ENCODE results near the gene PRAMEF9.
"Not testable (repeated sequence)": the region's sequence is repeated elsewhere in the genome, so short reads cannot be mapped to it uniquely, and the experiment has no call there.

PRAMEF9 gene

DNA sequence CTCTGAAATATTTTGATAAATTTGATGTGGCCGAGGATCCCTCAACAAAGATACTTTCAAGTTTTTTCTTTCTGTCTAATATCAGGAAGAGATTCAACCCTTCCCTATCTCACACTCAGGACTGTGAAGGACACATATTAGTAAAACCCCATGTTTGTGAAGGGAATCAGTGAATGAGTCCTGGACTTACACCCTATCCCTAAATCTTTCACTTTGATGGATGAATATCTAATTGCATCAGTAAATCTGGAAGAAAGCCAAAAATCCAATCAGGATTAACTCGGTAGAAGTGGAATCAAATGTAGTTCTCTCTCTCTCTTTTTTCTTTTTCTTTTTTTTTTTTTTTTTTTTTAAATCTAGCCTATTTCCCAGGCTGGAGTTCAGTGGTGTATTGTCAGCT is at the start of gene PRAMEF9:
Gene PRAMEF9, plus strand, starts transcription at position 301 of the 400 bp plus-strand sequence. CDS start 3,433 bp downstream, outside the sequence.
- H3K4me3 ChIP-seq (ENCODE audit: low read depth, low read length); in situ Hi-C loops (cut with HindIII; ENCODE audit: low sequenced_read_pairs); DNase-seq (ENCODE audit: low read depth): not testable (repeated sequence)

DNA sequence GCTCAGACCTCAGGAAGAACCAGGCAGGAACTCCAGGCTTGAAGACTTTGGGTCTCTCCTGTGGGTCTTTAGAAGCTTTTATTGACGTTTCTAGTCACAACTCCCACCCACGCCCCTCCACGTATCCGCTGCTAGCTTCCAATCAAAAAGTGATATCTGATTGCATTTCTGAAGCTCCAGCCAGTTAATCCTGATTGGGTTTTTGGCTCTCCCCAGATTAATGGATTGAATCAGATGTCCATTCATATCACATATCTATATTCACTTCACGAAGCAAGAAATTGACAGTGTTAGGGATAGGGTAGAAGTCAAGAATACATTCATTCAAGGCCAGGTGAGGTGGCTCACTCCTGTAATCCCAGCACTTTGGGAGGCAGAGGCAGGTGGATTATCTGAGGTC is 15.7 kb upstream of the PRAMEF9 start, which contains the start of gene PRAMEF26:
Gene PRAMEF26, minus strand, starts transcription at position 101 of the 400 bp plus-strand sequence. CDS start 2,914 bp downstream, outside the sequence.
- DNase-seq (ENCODE audit: low read depth); in situ Hi-C loops (cut with HindIII; ENCODE audit: low sequenced_read_pairs); H3K4me3 ChIP-seq (ENCODE audit: low read depth, low read length): not testable (repeated sequence)

DNA sequence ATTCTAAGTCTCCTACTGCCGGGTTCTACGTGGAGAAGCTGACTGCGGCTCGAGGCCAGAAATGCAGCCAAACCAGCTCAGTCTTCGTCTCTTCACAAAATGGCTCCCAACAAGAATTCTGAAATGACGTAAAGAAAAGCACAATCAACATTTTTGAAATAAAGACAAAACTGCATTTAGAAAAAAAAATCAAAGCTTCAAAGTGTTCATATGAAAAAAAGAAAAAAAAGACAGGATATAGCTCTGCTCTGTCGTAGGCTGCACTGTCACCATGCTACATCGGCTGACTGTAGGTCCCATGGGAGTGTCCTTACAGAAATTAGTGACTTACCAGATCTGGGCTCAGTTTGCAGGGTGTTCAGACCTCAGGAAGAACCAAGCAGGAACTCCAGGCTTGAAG is 6.1 kb upstream of the PRAMEF9 start, which contains the start of gene HNRNPCL4:
Gene HNRNPCL4, minus strand, starts transcription at position 101 of the 400 bp plus-strand sequence. CDS start 164 bp downstream, outside the sequence.
- H3K4me3 ChIP-seq (ENCODE audit: low read depth, low read length); in situ Hi-C loops (cut with HindIII; ENCODE audit: low sequenced_read_pairs); DNase-seq (ENCODE audit: low read depth): not testable (repeated sequence)

DNA sequence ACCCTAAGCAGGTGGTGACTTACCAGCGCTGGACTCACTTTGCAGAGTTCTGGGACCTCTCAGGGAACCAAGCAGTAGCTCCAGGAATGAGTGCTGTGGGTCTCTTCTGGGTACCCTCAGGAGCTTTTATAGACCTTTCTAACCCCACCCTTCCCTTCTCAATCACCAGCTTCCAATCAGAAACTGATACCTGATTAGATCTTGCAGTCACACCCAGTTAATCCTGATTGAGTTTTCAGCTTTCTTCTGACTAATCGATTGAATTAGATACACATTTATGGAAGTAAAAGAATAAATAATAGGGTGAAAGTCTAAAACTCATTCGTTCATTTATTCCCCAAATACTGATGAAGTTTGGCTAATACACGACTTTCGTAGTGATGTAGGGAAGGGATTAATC is 29.7 kb downstream of the PRAMEF9 start, which contains the start of gene PRAMEF13:
Gene PRAMEF13, minus strand, starts transcription at position 101 of the 400 bp plus-strand sequence. CDS start 1,820 bp downstream, outside the sequence.
- DNase-seq (ENCODE audit: low read depth); in situ Hi-C loops (cut with HindIII; ENCODE audit: low sequenced_read_pairs); H3K4me3 ChIP-seq (ENCODE audit: low read depth, low read length): not testable (repeated sequence)

DNA sequence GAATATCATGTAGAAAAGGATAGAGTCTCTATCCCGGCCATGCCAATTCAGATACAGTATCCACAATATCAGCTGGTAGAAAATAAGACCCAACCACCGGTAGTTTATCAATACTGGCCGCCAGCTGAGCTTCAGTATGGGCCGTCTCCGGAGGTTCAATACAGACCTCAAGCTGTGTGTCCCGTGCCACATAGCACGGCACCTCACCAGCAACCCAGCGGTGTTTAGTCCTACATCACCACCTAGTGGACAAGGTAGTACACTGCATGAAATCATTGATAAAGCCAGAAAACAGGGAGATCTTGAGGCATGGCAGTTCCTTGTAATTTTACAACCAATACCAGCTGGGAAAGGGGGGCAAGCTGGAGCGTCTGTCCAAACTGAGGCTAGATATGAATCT is 37.1 kb downstream of the PRAMEF9 start:
- in situ Hi-C loops (cut with HindIII; ENCODE audit: low sequenced_read_pairs); DNase-seq (ENCODE audit: low read depth); H3K4me3 ChIP-seq (ENCODE audit: low read depth, low read length): not testable (repeated sequence)

DNA sequence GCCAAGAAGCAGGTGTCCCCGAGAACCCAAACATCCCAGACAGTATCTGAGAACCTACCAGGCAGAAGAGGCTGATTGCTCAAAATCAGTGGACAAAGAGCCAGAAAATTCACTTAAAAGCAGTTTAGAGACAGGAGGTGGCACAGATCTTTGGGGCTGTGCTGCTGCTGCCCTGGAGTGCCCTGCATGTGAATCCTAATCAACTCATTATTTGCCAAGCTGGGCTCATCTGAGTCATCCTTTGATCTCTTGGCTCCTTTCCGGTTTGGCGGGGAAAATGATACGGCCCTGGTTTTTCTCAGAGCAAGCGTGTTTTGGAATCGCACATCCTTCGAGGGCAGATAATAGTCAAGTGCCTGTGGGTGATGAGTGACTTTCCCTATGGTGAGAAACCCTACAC is 45.0 kb downstream of the PRAMEF9 start:
- H3K4me3 ChIP-seq (ENCODE audit: low read depth, low read length); DNase-seq (ENCODE audit: low read depth); in situ Hi-C loops (cut with HindIII; ENCODE audit: low sequenced_read_pairs): not testable (repeated sequence)

DNA sequence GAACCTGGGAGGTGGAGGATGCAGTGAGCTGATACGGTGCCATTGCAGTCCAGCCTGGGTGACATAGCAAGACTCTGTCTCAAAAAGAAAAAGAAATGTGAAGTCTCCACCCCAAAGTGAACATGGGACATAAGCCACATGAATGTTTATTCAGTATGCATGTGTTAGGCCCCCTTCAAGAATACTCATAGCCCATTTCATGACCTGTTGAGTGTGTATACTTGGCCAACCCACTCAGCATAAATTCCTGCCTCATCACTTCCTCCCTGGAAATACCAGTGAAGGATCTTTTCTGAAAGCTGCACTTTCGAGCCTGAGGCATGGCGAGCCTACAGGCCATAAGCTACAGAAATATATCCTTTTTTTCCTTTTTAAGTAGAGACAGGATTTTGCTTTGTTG is 47.6 kb downstream of the PRAMEF9 start:
- H3K4me3 ChIP-seq (ENCODE audit: low read depth, low read length); in situ Hi-C loops (cut with HindIII; ENCODE audit: low sequenced_read_pairs); DNase-seq (ENCODE audit: low read depth): not testable (repeated sequence)

DNA sequence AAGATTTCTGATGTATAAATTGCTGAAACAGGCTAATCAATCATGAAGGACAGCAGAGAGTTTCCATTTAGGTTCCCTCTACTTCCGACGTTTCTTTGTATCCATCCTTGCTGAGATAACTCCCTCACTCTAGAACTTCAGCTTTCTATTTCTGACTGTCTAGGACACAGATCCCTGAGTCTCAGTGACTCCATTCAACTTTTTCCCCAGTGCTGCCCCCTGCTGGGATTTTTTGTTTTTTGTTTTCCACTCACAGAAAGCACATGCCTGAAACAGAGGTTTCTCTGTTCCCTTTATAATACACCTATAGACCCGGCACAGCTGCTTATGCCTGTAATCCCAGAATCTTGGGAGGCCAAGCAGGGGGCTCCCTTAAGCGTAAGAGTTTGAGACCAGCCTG is 51.1 kb downstream of the PRAMEF9 start:
- H3K4me3 ChIP-seq (ENCODE audit: low read depth, low read length); DNase-seq (ENCODE audit: low read depth); in situ Hi-C loops (cut with HindIII; ENCODE audit: low sequenced_read_pairs): not testable (repeated sequence)

DNA sequence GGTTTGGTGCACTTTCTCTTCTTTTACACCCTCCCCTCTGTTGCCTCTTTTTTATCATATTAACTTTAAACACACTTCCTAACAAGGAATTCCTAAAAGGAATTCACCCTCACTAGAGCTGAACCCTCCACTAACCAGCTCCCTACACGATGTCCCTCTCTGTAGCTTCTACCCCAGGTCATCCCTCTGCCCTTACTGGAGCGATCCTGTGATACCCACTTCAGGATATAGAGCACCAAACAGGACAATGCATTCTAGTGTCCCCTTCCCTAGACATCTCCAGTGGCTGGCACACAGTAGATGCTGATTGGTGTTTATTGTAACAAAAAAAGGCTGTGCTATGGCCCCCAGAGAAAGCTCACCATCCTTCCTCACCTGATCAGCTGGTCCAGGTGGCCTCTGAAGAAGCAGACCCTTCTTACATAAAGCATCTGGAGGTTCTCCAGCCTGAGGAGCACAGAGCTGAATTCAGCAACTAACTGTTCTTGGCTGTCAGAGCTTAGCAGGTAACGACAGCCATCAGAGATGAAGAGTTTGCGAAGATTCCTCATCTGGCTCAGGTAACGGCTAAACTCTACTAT is 52.9 kb downstream of the PRAMEF9 start:
- no peak overlapping the region for H3K4me3 ChIP-seq (ENCODE audit: low read depth, low read length)
- TF ChIP-seq, protein P1, sequence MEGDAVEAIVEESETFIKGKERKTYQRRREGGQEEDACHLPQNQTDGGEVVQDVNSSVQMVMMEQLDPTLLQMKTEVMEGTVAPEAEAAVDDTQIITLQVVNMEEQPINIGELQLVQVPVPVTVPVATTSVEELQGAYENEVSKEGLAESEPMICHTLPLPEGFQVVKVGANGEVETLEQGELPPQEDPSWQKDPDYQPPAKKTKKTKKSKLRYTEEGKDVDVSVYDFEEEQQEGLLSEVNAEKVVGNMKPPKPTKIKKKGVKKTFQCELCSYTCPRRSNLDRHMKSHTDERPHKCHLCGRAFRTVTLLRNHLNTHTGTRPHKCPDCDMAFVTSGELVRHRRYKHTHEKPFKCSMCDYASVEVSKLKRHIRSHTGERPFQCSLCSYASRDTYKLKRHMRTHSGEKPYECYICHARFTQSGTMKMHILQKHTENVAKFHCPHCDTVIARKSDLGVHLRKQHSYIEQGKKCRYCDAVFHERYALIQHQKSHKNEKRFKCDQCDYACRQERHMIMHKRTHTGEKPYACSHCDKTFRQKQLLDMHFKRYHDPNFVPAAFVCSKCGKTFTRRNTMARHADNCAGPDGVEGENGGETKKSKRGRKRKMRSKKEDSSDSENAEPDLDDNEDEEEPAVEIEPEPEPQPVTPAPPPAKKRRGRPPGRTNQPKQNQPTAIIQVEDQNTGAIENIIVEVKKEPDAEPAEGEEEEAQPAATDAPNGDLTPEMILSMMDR (IDR thresholded peaks at IDR 0.05; ENCODE audit: low read depth, low read length, missing control alignments): no peak
- in situ Hi-C loops (cut with HindIII; ENCODE audit: low sequenced_read_pairs): no loop called here
- no peak for DNase-seq (ENCODE audit: low read depth)

DNA sequence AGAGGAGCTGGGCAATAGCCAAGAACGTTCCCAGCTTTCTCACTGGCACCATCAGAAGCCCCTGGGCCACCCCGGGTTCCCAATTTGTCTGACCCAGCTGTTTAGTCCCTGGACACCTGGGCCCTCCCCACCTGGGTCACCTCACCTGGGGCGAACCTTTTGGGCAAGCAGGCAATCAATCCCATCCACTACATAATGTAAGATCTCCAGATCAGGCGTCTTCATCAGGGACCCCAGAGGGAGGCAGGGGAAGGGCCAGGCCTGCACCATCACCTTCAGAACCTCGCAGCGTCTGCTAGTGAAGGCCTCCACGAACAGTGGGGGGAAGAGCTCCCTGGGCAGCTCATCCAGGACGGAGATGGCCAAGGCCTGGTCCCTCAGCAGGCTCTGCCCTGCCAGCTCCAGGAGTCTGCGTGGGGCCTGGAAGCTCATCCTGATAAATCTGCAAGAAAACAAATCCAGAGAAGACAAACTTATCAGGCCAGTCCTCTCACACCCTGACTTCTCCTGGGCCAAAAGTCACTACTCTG is 54.1 kb downstream of the PRAMEF9 start, which contains the start of gene PRAMEF18:
Gene PRAMEF18, minus strand, starts transcription at position 480 of the 530 bp plus-strand sequence. Its CDS starts 48 bp downstream, at position 432.
- DNase-seq (ENCODE audit: low read depth); in situ Hi-C loops (cut with HindIII; ENCODE audit: low sequenced_read_pairs); H3K4me3 ChIP-seq (ENCODE audit: low read depth, low read length): not testable (repeated sequence)

DNA sequence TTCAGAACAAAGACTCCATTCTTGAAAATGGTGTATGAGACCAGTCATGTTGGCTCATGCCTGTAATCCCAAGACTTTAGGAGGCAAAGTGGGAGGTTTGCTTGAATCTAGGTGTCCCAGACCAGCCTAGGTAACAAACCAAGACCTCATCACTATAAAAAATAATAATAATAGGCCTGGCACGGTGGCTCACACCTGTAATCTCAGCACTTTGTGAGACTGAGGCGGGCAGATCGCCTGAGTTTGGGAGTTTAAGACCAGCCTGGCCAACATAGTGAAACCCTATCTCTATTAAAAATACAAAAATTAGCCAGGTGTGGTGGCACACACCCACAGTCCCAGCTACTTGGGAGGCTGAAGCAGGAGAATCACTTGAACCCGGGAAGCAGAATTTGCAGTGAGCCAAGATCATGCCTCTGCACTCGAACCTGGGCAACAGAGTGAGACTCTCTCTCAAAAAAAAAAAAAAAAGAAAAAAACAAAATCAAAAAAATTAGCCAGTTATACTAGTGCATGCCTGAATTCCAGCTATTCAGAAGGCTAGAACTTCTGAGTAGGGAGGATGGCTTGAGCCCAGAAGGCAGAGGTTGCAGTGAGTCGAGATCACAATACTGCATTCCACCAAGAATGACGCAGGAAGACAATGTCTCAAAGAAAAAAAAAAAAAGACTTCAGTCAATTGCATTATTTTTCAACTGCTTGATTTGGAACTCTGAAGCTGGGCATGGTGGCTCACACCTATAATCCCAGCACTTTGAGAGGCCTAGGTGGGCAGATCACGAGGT is 55.8 kb downstream of the PRAMEF9 start:
- H3K4me3 ChIP-seq (ENCODE audit: low read depth, low read length); DNase-seq (ENCODE audit: low read depth); in situ Hi-C loops (cut with HindIII; ENCODE audit: low sequenced_read_pairs): not testable (repeated sequence)

DNA sequence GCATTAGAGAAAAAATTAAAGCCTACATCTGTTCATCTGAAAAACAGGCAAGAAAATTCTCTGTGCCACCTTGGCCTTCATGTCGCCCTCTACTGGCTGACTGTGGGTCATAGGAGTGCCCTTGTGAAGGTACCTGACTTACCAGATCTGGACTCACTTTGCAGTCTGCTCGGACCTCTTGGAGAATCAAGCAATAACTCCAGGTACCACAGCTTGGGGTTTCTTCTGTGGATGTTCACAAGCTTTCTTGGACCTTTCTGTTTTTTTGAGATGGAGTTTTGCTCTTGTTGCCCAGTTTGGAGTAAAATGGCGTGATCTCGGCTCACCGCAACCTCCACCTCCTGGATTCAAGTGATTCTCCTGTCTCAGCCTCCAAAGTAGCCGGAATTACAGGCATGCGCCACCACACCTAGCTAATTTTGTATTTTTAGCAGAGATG is 56.7 kb downstream of the PRAMEF9 start:
- TF ChIP-seq, protein P1 (IDR thresholded peaks at IDR 0.05; ENCODE audit: low read depth, low read length, missing control alignments): no peak
- no peak for DNase-seq (ENCODE audit: low read depth)
- H3K4me3 ChIP-seq (ENCODE audit: low read depth, low read length): no peak overlapping the region
- in situ Hi-C loops (cut with HindIII; ENCODE audit: low sequenced_read_pairs): no loop called here

Data from astrocyte of the cerebellum (primary cell).